Ishikawa (cell line): Measurements from ENCODE around the gene PRR18.

Source experiments
- CEBPB ChIP-seq: IDR thresholded peaks from 2 replicates; pipeline ENCODE4 v1.6.1; 2012
- EGR1 ChIP-seq: IDR thresholded peaks from 2 replicates; pipeline ENCODE4 v1.6.1; 2012
- EP300 ChIP-seq: IDR thresholded peaks from 2 replicates; pipeline ENCODE4 v1.6.1; 2012; ENCODE audit warnings: borderline replicate concordance
- FOXM1 ChIP-seq: IDR thresholded peaks from 2 replicates; pipeline ENCODE4 v1.6.1; 2012; ENCODE audit warnings: low read depth, borderline replicate concordance
- MAX ChIP-seq: IDR thresholded peaks from 2 replicates; pipeline ENCODE4 v1.6.1; 2012
- NFIC ChIP-seq: IDR thresholded peaks from 2 replicates; pipeline ENCODE4 v1.6.1; 2012
- RAD21 ChIP-seq: IDR thresholded peaks from 2 replicates; pipeline ENCODE4 v1.6.1; 2012; ENCODE audit warnings: low read depth
- YY1 ChIP-seq: IDR thresholded peaks from 2 replicates; pipeline ENCODE4 v1.6.1; 2012; ENCODE audit warnings: low read depth
- TF ChIP-seq, protein P1 (sequence below): IDR thresholded peaks from 2 replicates; pipeline ENCODE4 v1.6.1; 2012

- TF ChIP-seq RAD21 (no peak), MAX (no peak), EP300 (no peak), CEBPB (no peak), YY1 (no peak), EGR1 (no peak), NFIC (no peak), FOXM1 (no peak)
- TF ChIP-seq, protein P1, sequence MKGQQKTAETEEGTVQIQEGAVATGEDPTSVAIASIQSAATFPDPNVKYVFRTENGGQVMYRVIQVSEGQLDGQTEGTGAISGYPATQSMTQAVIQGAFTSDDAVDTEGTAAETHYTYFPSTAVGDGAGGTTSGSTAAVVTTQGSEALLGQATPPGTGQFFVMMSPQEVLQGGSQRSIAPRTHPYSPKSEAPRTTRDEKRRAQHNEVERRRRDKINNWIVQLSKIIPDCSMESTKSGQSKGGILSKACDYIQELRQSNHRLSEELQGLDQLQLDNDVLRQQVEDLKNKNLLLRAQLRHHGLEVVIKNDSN, result no peak
Measured at GRCh38 chr6:166271376-166271765, 36.8 kb downstream of the PRR18 start.
